Measurements from ENCODE around the gene FBLN2.

FBLN2 gene

GRCh38 chr3:13685721-13686120, 136.8 kb downstream of the FBLN2 start:
- no peak for DNase-seq (ENCODE audit: low read depth)
- H3K4me3 ChIP-seq (ENCODE audit: low read depth, low read length): no peak overlapping the region
- TF ChIP-seq, protein P1, sequence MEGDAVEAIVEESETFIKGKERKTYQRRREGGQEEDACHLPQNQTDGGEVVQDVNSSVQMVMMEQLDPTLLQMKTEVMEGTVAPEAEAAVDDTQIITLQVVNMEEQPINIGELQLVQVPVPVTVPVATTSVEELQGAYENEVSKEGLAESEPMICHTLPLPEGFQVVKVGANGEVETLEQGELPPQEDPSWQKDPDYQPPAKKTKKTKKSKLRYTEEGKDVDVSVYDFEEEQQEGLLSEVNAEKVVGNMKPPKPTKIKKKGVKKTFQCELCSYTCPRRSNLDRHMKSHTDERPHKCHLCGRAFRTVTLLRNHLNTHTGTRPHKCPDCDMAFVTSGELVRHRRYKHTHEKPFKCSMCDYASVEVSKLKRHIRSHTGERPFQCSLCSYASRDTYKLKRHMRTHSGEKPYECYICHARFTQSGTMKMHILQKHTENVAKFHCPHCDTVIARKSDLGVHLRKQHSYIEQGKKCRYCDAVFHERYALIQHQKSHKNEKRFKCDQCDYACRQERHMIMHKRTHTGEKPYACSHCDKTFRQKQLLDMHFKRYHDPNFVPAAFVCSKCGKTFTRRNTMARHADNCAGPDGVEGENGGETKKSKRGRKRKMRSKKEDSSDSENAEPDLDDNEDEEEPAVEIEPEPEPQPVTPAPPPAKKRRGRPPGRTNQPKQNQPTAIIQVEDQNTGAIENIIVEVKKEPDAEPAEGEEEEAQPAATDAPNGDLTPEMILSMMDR (IDR thresholded peaks at IDR 0.05; ENCODE audit: insufficient read depth, low read depth, low read length, missing control alignments): no peak

GRCh38 chr3:13686367-13687160, 137.6 kb downstream of the FBLN2 start:
- no peak for DNase-seq (ENCODE audit: low read depth)
- TF ChIP-seq, protein P1 (IDR thresholded peaks at IDR 0.05; ENCODE audit: insufficient read depth, low read depth, low read length, missing control alignments): no peak

GRCh38 chr3:13687517-13687943, 138.6 kb downstream of the FBLN2 start:
- TF ChIP-seq, protein P1 (IDR thresholded peaks at IDR 0.05; ENCODE audit: insufficient read depth, low read depth, low read length, missing control alignments): no peak
- no peak for DNase-seq (ENCODE audit: low read depth)
- no peak overlapping the region for H3K4me3 ChIP-seq (ENCODE audit: low read depth, low read length)

More at GRCh38 chr3:13686367-13687160, 137.6 kb downstream of the FBLN2 start:
- H3K4me3 ChIP-seq (ENCODE audit: low read depth, low read length): no peak overlapping the region
